CD14-positive monocyte (primary cell): ENCODE data around the gene NOX3. TPM values are rescaled to one million over a fixed set of nuclear protein-coding genes. Genes with fewer than 3 reads are reported as not detected.

Experiments
- DNase-seq, 3 donors: peaks; one replicate each; pipeline ENCODE4 v3.0.0-alpha.2; 2011 to 2022
- H2AFZ ChIP-seq: 2 replicates; pipeline ENCODE4 v1.6.0; 2012; ENCODE audit warnings: mild to moderate bottlenecking, low read depth, low read length, inconsistent platforms; ENCODE audit not compliant: insufficient read depth, poor library complexity, severe bottlenecking
- H3K27ac ChIP-seq, 2 donors: 1 replicate in 1 of 2; 2 replicates in 1 of 2; pipeline ENCODE4 v1.5.1; 2012 to 2013; ENCODE audit warnings: low read length in 2 of 2, control low read depth in 1 of 2, inconsistent platforms in 1 of 2, low read depth in 1 of 2, mild to moderate bottlenecking in 1 of 2
- H3K27me3 ChIP-seq, 2 donors: one replicate each; pipeline versions ENCODE4 v1.6.0 to v1.6.1; 2011 to 2013; ENCODE audit warnings: low read length in 2 of 2; ENCODE audit not compliant: control insufficient read depth in 2 of 2, insufficient read depth in 2 of 2
- H3K36me3 ChIP-seq, 2 donors: replicated peaks in 1 of 2; 1 replicate in 1 of 2; 2 replicates in 1 of 2; pipeline versions ENCODE4 v1.5.1 to v1.6.1; 2012 to 2013; ENCODE audit warnings: low read length in 2 of 2, control low read depth in 1 of 2, inconsistent platforms in 1 of 2, mild to moderate bottlenecking in 1 of 2; ENCODE audit not compliant: insufficient read depth in 2 of 2, control insufficient read depth in 1 of 2
- H3K4me1 ChIP-seq, 2 donors: 1 replicate in 1 of 2; 2 replicates in 1 of 2; pipeline versions ENCODE4 v1.5.1 to v1.6.1; 2012 to 2013; ENCODE audit warnings: low read length in 2 of 2, control low read depth in 1 of 2, inconsistent platforms in 1 of 2, mild to moderate bottlenecking in 1 of 2, moderate library complexity in 1 of 2; ENCODE audit not compliant: insufficient read depth in 2 of 2, control insufficient read depth in 1 of 2
- H3K4me2 ChIP-seq: replicated peaks from 2 replicates; pipeline ENCODE3; 2012; ENCODE audit warnings: low read length, moderate library complexity, mild to moderate bottlenecking; ENCODE audit not compliant: poor library complexity, severe bottlenecking; ENCODE audit errors: extremely low read depth
- H3K4me3 ChIP-seq, 3 experiments: fragments of 200-600 bp in 1 of 3; sonication (generic) in 1 of 3; replicated peaks in 1 of 3; 1 replicate in 2 of 3; 2 replicates in 1 of 3; pipeline ENCODE4 v1.5.1; 2011 to 2013; ENCODE audit warnings: low read length in 3 of 3, mild to moderate bottlenecking in 3 of 3, control low read depth in 2 of 3, low read depth in 2 of 3, inconsistent platforms in 1 of 3, moderate library complexity in 1 of 3
- H3K79me2 ChIP-seq: 2 replicates; pipeline ENCODE4 v1.6.0; 2012; ENCODE audit warnings: mild to moderate bottlenecking, control low read depth, inconsistent platforms, low read length, moderate library complexity; ENCODE audit not compliant: insufficient read depth
- H3K9ac ChIP-seq: 2 replicates; pipeline ENCODE4 v1.6.0; 2017; ENCODE audit warnings: low read length, mild to moderate bottlenecking; ENCODE audit not compliant: insufficient read depth, poor library complexity, severe bottlenecking
- H3K9me3 ChIP-seq, 2 donors: replicated peaks in 1 of 2; 1 replicate in 1 of 2; 2 replicates in 1 of 2; pipeline versions ENCODE4 v1.5.1 to v1.6.1; 2012 to 2013; ENCODE audit warnings: low read length in 2 of 2, control low read depth in 1 of 2; ENCODE audit not compliant: control insufficient read depth in 1 of 2, insufficient read depth in 1 of 2
- H4K20me1 ChIP-seq: 2 replicates; pipeline ENCODE4 v1.6.0; 2012; ENCODE audit warnings: mild to moderate bottlenecking, low read length, control low read depth, moderate library complexity; ENCODE audit not compliant: insufficient read depth
- H3K27ac Mint-ChIP-seq, 7 donors: one replicate each; pipeline ENCODE4 v1.8.0; 2020; ENCODE audit warnings: mild to moderate bottlenecking in 7 of 7, mixed read lengths in 7 of 7, moderate library complexity in 6 of 7, inconsistent platforms in 2 of 7
- H3K27me3 Mint-ChIP-seq, 3 donors: one replicate each; pipeline ENCODE4 v1.8.0; 2021 to 2022; ENCODE audit warnings: low read depth in 3 of 3, mild to moderate bottlenecking in 3 of 3, mixed read lengths in 3 of 3, moderate library complexity in 3 of 3, inconsistent platforms in 1 of 3
- H3K36me3 Mint-ChIP-seq, 2 donors: one replicate each; pipeline ENCODE4 v1.8.0; 2020; ENCODE audit warnings: mixed read lengths in 2 of 2, inconsistent platforms in 1 of 2, mild to moderate bottlenecking in 1 of 2
- H3K4me1 Mint-ChIP-seq: one replicate; pipeline ENCODE4 v1.8.0; 2020; ENCODE audit warnings: mild to moderate bottlenecking, mixed read lengths
- H3K4me3 Mint-ChIP-seq, 2 donors: one replicate each; pipeline ENCODE4 v1.8.0; 2020; ENCODE audit warnings: mild to moderate bottlenecking in 2 of 2, mixed read lengths in 2 of 2, moderate library complexity in 1 of 2
- H3K9me3 Mint-ChIP-seq, 7 donors: one replicate each; pipeline ENCODE4 v1.8.0; 2020 to 2022; ENCODE audit warnings: mixed read lengths in 7 of 7, mild to moderate bottlenecking in 6 of 7, moderate library complexity in 6 of 7, inconsistent platforms in 2 of 7
- WGBS: methylation state at CpG from one replicate; pipeline ENCODE4 v1.1.5; 2013; ENCODE audit warnings: missing lambda C conversion rate; ENCODE audit not compliant: insufficient coverage; 5-methylcytosine and 5-hydroxymethylcytosine counted together
- intact Hi-C, 2 donors: fragments of 100-400 bp; cut with micrococcal nuclease; formaldehyde crosslinking; loops; one replicate each; pipeline versions ENCODE4 v1.15.0 to v1.15.1; 2023
- polyA plus RNA-seq, 3 donors: library from polyadenylated mRNA; depleted of rRNA in 1 of 3; unstranded in 2 of 3; stranded (reverse) in 1 of 3; fragments of 300-500 nt in 2 of 3; fragments of >200 nt in 1 of 3; fragmentation: Illumina TruSeq in 2 of 3; gene quantifications; 1 replicate in 2 of 3; 2 replicates in 1 of 3; pipeline ENCODE4 v1.2.3, GENCODE V29; 2012 to 2021
- TF ChIP-seq, protein P1 (sequence below): fragments of 200-600 bp; IDR thresholded peaks from one replicate; pipeline ENCODE4 v1.8.0; 2022; ENCODE audit warnings: antibody characterized with exemption, mild to moderate bottlenecking

NOX3 gene
- polyA plus RNA-seq, 3 donors: not detected

DNA sequence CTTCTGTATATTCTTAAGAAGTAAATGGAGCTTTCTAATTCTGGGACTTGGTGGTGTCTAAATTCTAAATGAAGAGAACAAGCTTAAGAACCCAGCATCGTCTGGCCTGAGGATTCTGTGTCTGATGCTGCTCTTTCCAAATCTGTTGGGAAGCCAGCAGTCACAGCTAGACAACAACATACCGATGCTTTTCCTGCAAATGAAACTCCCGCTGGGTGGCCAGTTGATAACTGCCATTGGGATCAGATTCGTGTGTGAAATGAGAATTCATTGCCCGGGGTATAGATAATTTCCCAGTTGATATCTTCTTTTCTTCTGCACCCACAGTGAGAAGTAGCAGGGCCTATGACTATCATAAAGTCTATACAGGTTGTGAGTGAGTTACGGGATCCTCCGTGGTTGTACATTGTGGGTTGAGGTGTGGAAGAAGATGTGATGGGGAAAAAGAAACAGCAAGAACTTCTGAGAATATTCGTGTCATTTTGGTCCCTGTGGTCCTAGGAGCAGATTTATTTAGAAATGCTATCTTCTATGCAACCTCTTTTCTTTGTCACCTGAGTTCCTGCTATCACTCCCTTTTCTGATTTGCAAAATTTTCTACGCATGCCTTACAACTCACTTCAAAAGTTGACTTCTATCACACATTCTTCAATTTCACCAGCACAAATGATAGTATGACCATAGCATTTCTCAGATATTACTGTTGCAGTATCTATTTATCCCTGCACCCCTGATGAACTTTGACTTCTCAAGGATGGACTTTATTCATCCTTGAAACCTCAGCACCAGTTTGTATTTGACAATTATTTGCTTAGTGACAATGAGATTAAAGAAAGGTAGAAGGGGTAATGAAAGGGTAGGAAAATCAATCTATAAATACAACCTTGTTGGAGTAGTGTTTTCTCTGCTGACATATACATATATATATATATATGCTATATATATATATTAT, 10.4 kb downstream of the NOX3 start:
- DNase-seq: no peak
- Mint-ChIP-seq H3K9me3 (peaks cover 0 to 2% (median 0%) of the 10 kb centered on the region in 7 donors), H3K27ac (no peak overlapping the region), H3K4me3 (no peak overlapping the region), H3K27me3 (peaks cover 5 to 8% (median 6%) of the 10 kb centered on the region in 3 donors), H3K4me1 (no peaks in the 10 kb centered on the region), H3K36me3 (no peaks in the 10 kb centered on the region)
- no peaks in the 10 kb centered on the region for H3K4me1 ChIP-seq
- no peak overlapping the region for H3K4me3 ChIP-seq
- no peaks in the 10 kb centered on the region for H4K20me1 ChIP-seq
- WGBS: 95% methylated on average over 6 of the region's 9 CpGs
- TF ChIP-seq, protein P1, sequence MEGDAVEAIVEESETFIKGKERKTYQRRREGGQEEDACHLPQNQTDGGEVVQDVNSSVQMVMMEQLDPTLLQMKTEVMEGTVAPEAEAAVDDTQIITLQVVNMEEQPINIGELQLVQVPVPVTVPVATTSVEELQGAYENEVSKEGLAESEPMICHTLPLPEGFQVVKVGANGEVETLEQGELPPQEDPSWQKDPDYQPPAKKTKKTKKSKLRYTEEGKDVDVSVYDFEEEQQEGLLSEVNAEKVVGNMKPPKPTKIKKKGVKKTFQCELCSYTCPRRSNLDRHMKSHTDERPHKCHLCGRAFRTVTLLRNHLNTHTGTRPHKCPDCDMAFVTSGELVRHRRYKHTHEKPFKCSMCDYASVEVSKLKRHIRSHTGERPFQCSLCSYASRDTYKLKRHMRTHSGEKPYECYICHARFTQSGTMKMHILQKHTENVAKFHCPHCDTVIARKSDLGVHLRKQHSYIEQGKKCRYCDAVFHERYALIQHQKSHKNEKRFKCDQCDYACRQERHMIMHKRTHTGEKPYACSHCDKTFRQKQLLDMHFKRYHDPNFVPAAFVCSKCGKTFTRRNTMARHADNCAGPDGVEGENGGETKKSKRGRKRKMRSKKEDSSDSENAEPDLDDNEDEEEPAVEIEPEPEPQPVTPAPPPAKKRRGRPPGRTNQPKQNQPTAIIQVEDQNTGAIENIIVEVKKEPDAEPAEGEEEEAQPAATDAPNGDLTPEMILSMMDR: no peak
- H3K79me2 ChIP-seq: no peaks in the 10 kb centered on the region
- H3K4me2 ChIP-seq: no peak overlapping the region
- H3K9ac ChIP-seq: no peak overlapping the region
- no peak overlapping the region for H3K27ac ChIP-seq
- H3K36me3 ChIP-seq: no peaks in the 10 kb centered on the region
- H3K27me3 ChIP-seq: no peaks in the 10 kb centered on the region
- intact Hi-C loops: no loop called here
- no peak overlapping the region for H2AFZ ChIP-seq
- H3K9me3 ChIP-seq: no peaks in the 10 kb centered on the region

DNA sequence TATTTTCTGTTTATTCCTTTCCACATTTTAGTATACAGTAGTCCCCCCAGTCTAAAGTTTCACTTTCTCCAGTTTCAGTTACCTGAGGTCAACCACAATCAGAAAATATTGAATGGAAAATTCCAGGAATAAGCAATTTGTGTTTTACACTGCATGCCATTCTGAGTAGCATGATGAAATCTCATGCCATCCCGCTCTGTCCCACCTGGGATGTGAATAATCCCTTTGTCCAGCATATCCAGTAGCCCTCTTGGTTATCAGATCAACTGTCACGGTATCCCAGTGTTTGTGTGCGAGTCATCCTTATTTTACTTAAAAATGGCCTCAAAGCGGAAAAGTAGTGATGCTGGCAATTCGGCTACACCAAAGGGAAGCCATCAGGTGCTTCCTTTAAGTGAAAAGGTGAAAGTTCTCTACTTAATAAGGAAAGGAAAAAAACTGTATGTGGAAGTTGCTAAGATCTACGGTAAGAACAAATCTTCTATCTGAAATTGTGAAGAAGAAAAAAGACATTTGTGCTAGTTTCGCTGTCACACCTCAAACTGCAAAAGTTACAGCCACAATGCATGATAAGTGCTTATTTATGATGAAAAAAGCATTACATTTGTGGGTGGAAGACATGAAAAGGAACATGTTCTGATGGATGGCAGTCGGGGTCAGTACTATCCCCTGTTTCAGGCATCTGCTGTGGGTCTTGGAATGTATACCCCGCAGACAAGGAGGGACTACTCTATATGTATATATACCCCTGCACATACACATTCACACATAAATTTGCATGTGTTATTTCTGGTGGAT, 11.3 kb downstream of the NOX3 start:
- 100% methylated on average over 3 of the region's 9 CpGs for WGBS
- no peak overlapping the region for H3K9ac ChIP-seq
- Mint-ChIP-seq H3K4me1 (no peaks in the 10 kb centered on the region), H3K9me3 (peaks cover 0 to 2% (median 0%) of the 10 kb centered on the region in 7 donors), H3K4me3 (no peak overlapping the region), H3K27me3 (peaks cover 2 to 3% (median 2%) of the 10 kb centered on the region in 3 donors), H3K36me3 (no peaks in the 10 kb centered on the region), H3K27ac (no peak overlapping the region)
- no peaks in the 10 kb centered on the region for H4K20me1 ChIP-seq
- H3K27ac ChIP-seq: no peak overlapping the region
- intact Hi-C loops: no loop called here
- H3K4me3 ChIP-seq: no peak overlapping the region
- TF ChIP-seq, protein P1: no peak
- H3K27me3 ChIP-seq: no peaks in the 10 kb centered on the region
- H3K9me3 ChIP-seq: no peaks in the 10 kb centered on the region
- H3K36me3 ChIP-seq: no peaks in the 10 kb centered on the region
- no peak overlapping the region for H3K4me2 ChIP-seq
- H2AFZ ChIP-seq: no peak overlapping the region
- no peak for DNase-seq
- H3K79me2 ChIP-seq: no peaks in the 10 kb centered on the region
- no peaks in the 10 kb centered on the region for H3K4me1 ChIP-seq
